ENCODE results near the gene HMSD. TPM values are rescaled to one million over a fixed set of nuclear protein-coding genes. Genes with fewer than 3 reads are reported as not detected.

The HMSD gene
- polyA plus RNA-seq, 4 donors = 1.4 to 2.8 (median 1.8) TPM

- no peak for DNase-seq (ENCODE audit: low read depth in 4 of 4, low spot score in 3 of 4)
These were observed 4.7 kb downstream of the HMSD start for GRCh38 chr18:63953811-63954210.

- no peak for DNase-seq (ENCODE audit: low read depth in 4 of 4, low spot score in 3 of 4)
These were observed 7.7 kb downstream of the HMSD start for GRCh38 chr18:63956755-63957154.

- no peak for DNase-seq (ENCODE audit: low read depth in 4 of 4, low spot score in 3 of 4)
These were observed 11.8 kb downstream of the HMSD start for GRCh38 chr18:63960891-63961290.

GRCh38 chr18:63961435-63961980, 12.4 kb downstream of the HMSD start:
- no peak for DNase-seq (ENCODE audit: low read depth in 4 of 4, low spot score in 3 of 4)

GRCh38 chr18:63962137-63962536, 13.0 kb downstream of the HMSD start:
- no peak for DNase-seq (ENCODE audit: low read depth in 4 of 4, low spot score in 3 of 4)

GRCh38 chr18:63963615-63964256, 14.6 kb downstream of the HMSD start:
- no peak for DNase-seq (ENCODE audit: low read depth in 4 of 4, low spot score in 3 of 4)

- no peak for DNase-seq (ENCODE audit: low read depth in 4 of 4, low spot score in 3 of 4)
These were observed 15.8 kb downstream of the HMSD start for GRCh38 chr18:63964908-63965307.

GRCh38 chr18:63965716-63966330, 16.7 kb downstream of the HMSD start:
- DNase-seq (ENCODE audit: low read depth in 4 of 4, low spot score in 3 of 4) = no peak

- peak; percentile 81 to 89 (median 82) for DNase-seq (ENCODE audit: low read depth in 4 of 4, low spot score in 3 of 4)
These were observed 21.1 kb downstream of the HMSD start, which contains the start of gene SERPINB8 for GRCh38 chr18:63969942-63970808. Gene SERPINB8 (plus strand): TSS chr18:63970081. CDS start chr18:63978309, 8,228 bp downstream.

- DNase-seq (ENCODE audit: low read depth in 4 of 4, low spot score in 3 of 4) = no peak
These were observed 21.7 kb downstream of the HMSD start for GRCh38 chr18:63970809-63971205.

- no peak for DNase-seq (ENCODE audit: low read depth in 4 of 4, low spot score in 3 of 4)
These were observed 22.4 kb downstream of the HMSD start for GRCh38 chr18:63971320-63972001.

- DNase-seq (ENCODE audit: low read depth in 4 of 4, low spot score in 3 of 4) = no peak
These were observed 22.9 kb downstream of the HMSD start for GRCh38 chr18:63972002-63972376.

GRCh38 chr18:63974991-63975390, 25.9 kb downstream of the HMSD start:
- no peak for DNase-seq (ENCODE audit: low read depth in 4 of 4, low spot score in 3 of 4)

- DNase-seq (ENCODE audit: low read depth in 4 of 4, low spot score in 3 of 4) = no peak
These were observed 26.5 kb downstream of the HMSD start for GRCh38 chr18:63975628-63976027.

GRCh38 chr18:63977040-63977439, 27.9 kb downstream of the HMSD start:
- DNase-seq (ENCODE audit: low read depth in 4 of 4, low spot score in 3 of 4) = no peak

GRCh38 chr18:63979409-63979920, 30.4 kb downstream of the HMSD start:
- DNase-seq (ENCODE audit: low read depth in 4 of 4, low spot score in 3 of 4) = peak in 3 of 4 donors; percentile 51 to 59 (median 54)

- DNase-seq (ENCODE audit: low read depth in 4 of 4, low spot score in 3 of 4) = no peak
These were observed 30.9 kb downstream of the HMSD start for GRCh38 chr18:63980027-63980426.

GRCh38 chr18:63980896-63981460, 31.9 kb downstream of the HMSD start:
- DNase-seq (ENCODE audit: low read depth in 4 of 4, low spot score in 3 of 4) = no peak

- DNase-seq (ENCODE audit: low read depth in 4 of 4, low spot score in 3 of 4) = no peak
These were observed 32.6 kb downstream of the HMSD start for GRCh38 chr18:63981719-63982118.

GRCh38 chr18:63982361-63982760, 33.3 kb downstream of the HMSD start:
- DNase-seq (ENCODE audit: low read depth in 4 of 4, low spot score in 3 of 4) = no peak
